Erythroblast (primary cell): ENCODE data around the gene LARGE1.

Experiments
- GATA1 ChIP-seq: IDR thresholded peaks from 2 replicates; pipeline ENCODE4 v1.6.1; 2011; ENCODE audit warnings: low read depth, mild to moderate bottlenecking, control low read depth, low read length, moderate library complexity
- POLR2A ChIP-seq: IDR thresholded peaks from 2 replicates; pipeline ENCODE4 v1.6.1; 2011; ENCODE audit warnings: mild to moderate bottlenecking, low read length

GRCh38 chr22:33542722-33543121 is 377.6 kb downstream of the LARGE1 start:
- TF ChIP-seq POLR2A (no peak), GATA1 (no peak)
